GM23338 (cell line): Measurements from ENCODE around the gene LILRB5. TPM values are rescaled to one million over a fixed set of nuclear protein-coding genes. Genes with fewer than 3 reads are reported as not detected.

Source experiments
- ATAC-seq: fragments of 200-7000 bp; cut with Tn5 transposase; 3 replicates; pipeline ENCODE4 v1.9.1; 2020
- DNase-seq: peaks from one replicate; pipeline ENCODE4 v3.0.0-alpha.2; 2015; ENCODE audit warnings: low spot score
- H2AFZ ChIP-seq: fragments of 200-600 bp; sonication (generic); 2 replicates; pipeline ENCODE4 v1.8.0; 2016; ENCODE audit warnings: antibody characterized with exemption, mild to moderate bottlenecking, moderate library complexity
- H3F3A ChIP-seq: fragments of 200-600 bp; sonication (generic); replicated peaks from 2 replicates; pipeline ENCODE4 v1.8.0; 2017; ENCODE audit warnings: antibody characterized with exemption, mixed run types, low read depth
- H3K27ac ChIP-seq: fragments of 200-600 bp; sonication (generic); 2 replicates; pipeline ENCODE4 v1.6.1; 2016; ENCODE audit warnings: low read depth
- H3K27me3 ChIP-seq: fragments of 200-600 bp; sonication (generic); 2 replicates; pipeline ENCODE4 v1.8.0; 2016; ENCODE audit warnings: mild to moderate bottlenecking, mixed run types, moderate library complexity; ENCODE audit not compliant: insufficient read depth
- H3K36me3 ChIP-seq: fragments of 200-600 bp; sonication (generic); 2 replicates; pipeline ENCODE4 v1.8.0; 2016; ENCODE audit warnings: mild to moderate bottlenecking; ENCODE audit not compliant: insufficient read depth
- H3K4me1 ChIP-seq: fragments of 200-600 bp; sonication (generic); 2 replicates; pipeline ENCODE4 v1.8.0; 2016; ENCODE audit warnings: mild to moderate bottlenecking, moderate library complexity; ENCODE audit not compliant: insufficient read depth
- H3K4me2 ChIP-seq: fragments of 200-600 bp; sonication (generic); 2 replicates; pipeline ENCODE4 v1.7.1; 2017; ENCODE audit warnings: mixed run types
- H3K4me3 ChIP-seq: fragments of 200-600 bp; sonication (generic); 2 replicates; pipeline ENCODE4 v1.6.1; 2016; ENCODE audit warnings: mixed run types
- H3K79me2 ChIP-seq: fragments of 200-600 bp; sonication (generic); replicated peaks from 2 replicates; pipeline ENCODE4 v1.8.0; 2017; ENCODE audit warnings: mild to moderate bottlenecking; ENCODE audit not compliant: insufficient read depth
- H3K9me2 ChIP-seq: fragments of 200-600 bp; sonication (generic); 2 replicates; pipeline ENCODE4 v1.8.0; 2017; ENCODE audit not compliant: insufficient read depth
- H4K20me1 ChIP-seq: fragments of 200-600 bp; sonication (generic); replicated peaks from 2 replicates; pipeline ENCODE4 v1.8.0; 2017; ENCODE audit warnings: mild to moderate bottlenecking; ENCODE audit not compliant: insufficient read depth
- H3K27ac Mint-ChIP-seq: 2 replicates; pipeline ENCODE4 v1.8.0; 2020; ENCODE audit warnings: inconsistent platforms, mild to moderate bottlenecking, moderate library complexity, mixed read lengths
- H3K27me3 Mint-ChIP-seq: 3 replicates; pipeline ENCODE4 v1.8.0; 2022; ENCODE audit warnings: low read depth, mild to moderate bottlenecking, moderate library complexity, mixed read lengths, inconsistent platforms; ENCODE audit not compliant: insufficient read depth, poor library complexity
- H3K36me3 Mint-ChIP-seq: 3 replicates; pipeline ENCODE4 v1.8.0; 2021; ENCODE audit warnings: low read depth, mild to moderate bottlenecking, inconsistent platforms, moderate library complexity, mixed read lengths
- H3K4me1 Mint-ChIP-seq: 3 replicates; pipeline ENCODE4 v1.8.0; 2020; ENCODE audit warnings: mild to moderate bottlenecking, inconsistent platforms, mixed read lengths
- H3K4me3 Mint-ChIP-seq: 3 replicates; pipeline ENCODE4 v1.8.0; 2021; ENCODE audit warnings: moderate library complexity, mild to moderate bottlenecking, inconsistent platforms, mixed read lengths
- H3K9me3 Mint-ChIP-seq: 3 replicates; pipeline ENCODE4 v1.8.0; 2020; ENCODE audit warnings: moderate library complexity, mild to moderate bottlenecking, inconsistent platforms, mixed read lengths
- CREB1 ChIP-seq: fragments of 250-450 bp; sonication (Bioruptor Pico); IDR thresholded peaks from 2 replicates; pipeline ENCODE4 v1.5.0; 2020; ENCODE audit warnings: low read depth, mild to moderate bottlenecking, moderate library complexity
- EZH2 ChIP-seq: fragments of 200-600 bp; sonication (generic); IDR thresholded peaks from one replicate; pipeline ENCODE4 v1.8.0; 2017; ENCODE audit warnings: antibody characterized with exemption, mild to moderate bottlenecking, low read depth; ENCODE audit not compliant: unreplicated experiment
- JUNB ChIP-seq: IDR thresholded peaks from one replicate; pipeline ENCODE4 v1.6.1; 2016; ENCODE audit warnings: antibody characterized with exemption; ENCODE audit not compliant: unreplicated experiment
- ZNF114 ChIP-seq: fragments of 250-450 bp; sonication (Bioruptor Pico); IDR thresholded peaks from 2 replicates; pipeline ENCODE4 v1.5.0; 2020; ENCODE audit warnings: mild to moderate bottlenecking, moderate library complexity
- ZNF331 ChIP-seq: fragments of 250-450 bp; sonication (Bioruptor Pico); IDR thresholded peaks from 2 replicates; pipeline ENCODE4 v1.5.0; 2020; ENCODE audit warnings: low read depth, mild to moderate bottlenecking, moderate library complexity
- polyA plus RNA-seq: library from polyadenylated mRNA; unstranded; fragments of >200 nt; fragmentation: Nextera tagmentation; extraction: Ambion mirVana; gene quantifications from 2 replicates; pipeline ENCODE4 v1.2.1, GENCODE V29; 2016
- total RNA-seq: library from RNA; depleted of rRNA; stranded (reverse); fragments of >200 nt; shearing (Covaris generic); gene quantifications from 2 replicates; pipeline ENCODE4 v1.2.3, GENCODE V29; 2014
- TF ChIP-seq, protein P1 (sequence below): IDR thresholded peaks from one replicate; pipeline ENCODE4 v1.6.1; 2018; ENCODE audit warnings: antibody characterized with exemption; ENCODE audit not compliant: unreplicated experiment
- TF ChIP-seq, protein P2 (sequence below), 2 experiments: fragments of 200-600 bp in 1 of 2; sonication (generic) in 1 of 2; conservative IDR thresholded peaks; 2 replicates each; pipeline versions ENCODE4 v1.5.1 to v1.6.1; 2016 to 2017; ENCODE audit warnings: antibody characterized with exemption in 2 of 2, low read depth in 2 of 2, mild to moderate bottlenecking in 2 of 2, moderate library complexity in 1 of 2
- TF ChIP-seq, protein P3 (sequence below): fragments of 250-450 bp; sonication (Bioruptor Pico); IDR thresholded peaks from 2 replicates; pipeline ENCODE4 v1.5.0; 2020; ENCODE audit warnings: mild to moderate bottlenecking, moderate library complexity

The LILRB5 gene
- total and polyA plus RNA-seq, 2 experiments from 2014 or later: not detected

DNA sequence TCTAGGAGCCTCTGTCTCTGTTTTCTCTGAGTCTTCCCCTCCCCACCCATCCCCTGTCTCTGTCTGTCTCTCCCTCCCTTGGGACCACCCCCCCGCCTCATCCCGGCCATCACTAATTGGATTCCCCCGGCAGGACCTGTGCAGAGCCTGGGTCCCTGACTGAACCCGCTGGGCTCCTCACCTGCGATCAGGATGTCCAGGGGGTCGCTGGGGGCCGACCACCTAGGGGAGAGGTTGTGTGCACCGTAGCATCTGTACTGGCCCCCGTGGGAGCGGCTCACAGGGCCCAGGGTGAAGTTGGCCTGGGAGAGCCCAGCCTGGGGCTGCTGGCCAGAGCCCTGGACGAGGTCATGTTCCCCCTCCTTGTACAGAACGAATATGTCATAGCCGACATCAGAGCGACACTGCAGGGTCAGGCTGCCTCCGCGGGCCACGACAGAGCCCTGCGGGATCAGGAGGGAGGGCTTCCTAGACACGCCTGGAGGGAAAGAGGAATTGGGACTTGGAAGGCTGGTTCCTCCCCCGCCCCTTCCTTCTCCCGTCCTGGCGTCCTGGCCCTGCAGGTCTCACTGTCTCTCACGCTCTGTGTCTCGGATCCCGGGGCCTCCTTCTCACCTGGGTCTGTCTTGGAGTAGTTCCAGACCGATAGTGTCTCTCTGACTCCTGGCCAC, 1.8 kb downstream of the LILRB5 start:
- Mint-ChIP-seq H3K36me3 (no peaks in the 10 kb centered on the region), H3K27ac (no peak overlapping the region), H3K4me1 (peaks cover 4% of the 10 kb centered on the region; the same call in 1 of the 3 replicates), H3K4me3 (no peak overlapping the region; the same call in 2 of the 3 replicates), H3K27me3 (peaks cover 5% of the 10 kb centered on the region), H3K9me3 (no peaks in the 10 kb centered on the region)
- ATAC-seq (no peak; the same call in 2 of the 3 replicates), DNase-seq (no peak)
- Histone ChIP-seq H3K4me1 (no peaks in the 10 kb centered on the region), H3K79me2 (no peaks in the 10 kb centered on the region), H3K27ac (no peak overlapping the region), H3F3A (no peaks in the 10 kb centered on the region), H4K20me1 (no peaks in the 10 kb centered on the region), H3K27me3 (no peaks in the 10 kb centered on the region), H3K4me3 (no peak overlapping the region), H3K4me2 (no peak overlapping the region), H3K36me3 (no peaks in the 10 kb centered on the region), H3K9me2 (no peaks in the 10 kb centered on the region), H2AFZ (0 out of 2 replicates have a peak overlapping the region, but pooled peaks have one; percentile 23)
- TF ChIP-seq, protein P1, sequence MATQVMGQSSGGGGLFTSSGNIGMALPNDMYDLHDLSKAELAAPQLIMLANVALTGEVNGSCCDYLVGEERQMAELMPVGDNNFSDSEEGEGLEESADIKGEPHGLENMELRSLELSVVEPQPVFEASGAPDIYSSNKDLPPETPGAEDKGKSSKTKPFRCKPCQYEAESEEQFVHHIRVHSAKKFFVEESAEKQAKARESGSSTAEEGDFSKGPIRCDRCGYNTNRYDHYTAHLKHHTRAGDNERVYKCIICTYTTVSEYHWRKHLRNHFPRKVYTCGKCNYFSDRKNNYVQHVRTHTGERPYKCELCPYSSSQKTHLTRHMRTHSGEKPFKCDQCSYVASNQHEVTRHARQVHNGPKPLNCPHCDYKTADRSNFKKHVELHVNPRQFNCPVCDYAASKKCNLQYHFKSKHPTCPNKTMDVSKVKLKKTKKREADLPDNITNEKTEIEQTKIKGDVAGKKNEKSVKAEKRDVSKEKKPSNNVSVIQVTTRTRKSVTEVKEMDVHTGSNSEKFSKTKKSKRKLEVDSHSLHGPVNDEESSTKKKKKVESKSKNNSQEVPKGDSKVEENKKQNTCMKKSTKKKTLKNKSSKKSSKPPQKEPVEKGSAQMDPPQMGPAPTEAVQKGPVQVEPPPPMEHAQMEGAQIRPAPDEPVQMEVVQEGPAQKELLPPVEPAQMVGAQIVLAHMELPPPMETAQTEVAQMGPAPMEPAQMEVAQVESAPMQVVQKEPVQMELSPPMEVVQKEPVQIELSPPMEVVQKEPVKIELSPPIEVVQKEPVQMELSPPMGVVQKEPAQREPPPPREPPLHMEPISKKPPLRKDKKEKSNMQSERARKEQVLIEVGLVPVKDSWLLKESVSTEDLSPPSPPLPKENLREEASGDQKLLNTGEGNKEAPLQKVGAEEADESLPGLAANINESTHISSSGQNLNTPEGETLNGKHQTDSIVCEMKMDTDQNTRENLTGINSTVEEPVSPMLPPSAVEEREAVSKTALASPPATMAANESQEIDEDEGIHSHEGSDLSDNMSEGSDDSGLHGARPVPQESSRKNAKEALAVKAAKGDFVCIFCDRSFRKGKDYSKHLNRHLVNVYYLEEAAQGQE: no peak
- TF ChIP-seq, protein P2, sequence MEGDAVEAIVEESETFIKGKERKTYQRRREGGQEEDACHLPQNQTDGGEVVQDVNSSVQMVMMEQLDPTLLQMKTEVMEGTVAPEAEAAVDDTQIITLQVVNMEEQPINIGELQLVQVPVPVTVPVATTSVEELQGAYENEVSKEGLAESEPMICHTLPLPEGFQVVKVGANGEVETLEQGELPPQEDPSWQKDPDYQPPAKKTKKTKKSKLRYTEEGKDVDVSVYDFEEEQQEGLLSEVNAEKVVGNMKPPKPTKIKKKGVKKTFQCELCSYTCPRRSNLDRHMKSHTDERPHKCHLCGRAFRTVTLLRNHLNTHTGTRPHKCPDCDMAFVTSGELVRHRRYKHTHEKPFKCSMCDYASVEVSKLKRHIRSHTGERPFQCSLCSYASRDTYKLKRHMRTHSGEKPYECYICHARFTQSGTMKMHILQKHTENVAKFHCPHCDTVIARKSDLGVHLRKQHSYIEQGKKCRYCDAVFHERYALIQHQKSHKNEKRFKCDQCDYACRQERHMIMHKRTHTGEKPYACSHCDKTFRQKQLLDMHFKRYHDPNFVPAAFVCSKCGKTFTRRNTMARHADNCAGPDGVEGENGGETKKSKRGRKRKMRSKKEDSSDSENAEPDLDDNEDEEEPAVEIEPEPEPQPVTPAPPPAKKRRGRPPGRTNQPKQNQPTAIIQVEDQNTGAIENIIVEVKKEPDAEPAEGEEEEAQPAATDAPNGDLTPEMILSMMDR (conservative IDR thresholded peaks at IDR 0.05; ENCODE audit: low read depth in 2 of 2): no peak
- TF ChIP-seq ZNF331 (CRISPR knock-in tag): no peak
- TF ChIP-seq EZH2: no peak

DNA sequence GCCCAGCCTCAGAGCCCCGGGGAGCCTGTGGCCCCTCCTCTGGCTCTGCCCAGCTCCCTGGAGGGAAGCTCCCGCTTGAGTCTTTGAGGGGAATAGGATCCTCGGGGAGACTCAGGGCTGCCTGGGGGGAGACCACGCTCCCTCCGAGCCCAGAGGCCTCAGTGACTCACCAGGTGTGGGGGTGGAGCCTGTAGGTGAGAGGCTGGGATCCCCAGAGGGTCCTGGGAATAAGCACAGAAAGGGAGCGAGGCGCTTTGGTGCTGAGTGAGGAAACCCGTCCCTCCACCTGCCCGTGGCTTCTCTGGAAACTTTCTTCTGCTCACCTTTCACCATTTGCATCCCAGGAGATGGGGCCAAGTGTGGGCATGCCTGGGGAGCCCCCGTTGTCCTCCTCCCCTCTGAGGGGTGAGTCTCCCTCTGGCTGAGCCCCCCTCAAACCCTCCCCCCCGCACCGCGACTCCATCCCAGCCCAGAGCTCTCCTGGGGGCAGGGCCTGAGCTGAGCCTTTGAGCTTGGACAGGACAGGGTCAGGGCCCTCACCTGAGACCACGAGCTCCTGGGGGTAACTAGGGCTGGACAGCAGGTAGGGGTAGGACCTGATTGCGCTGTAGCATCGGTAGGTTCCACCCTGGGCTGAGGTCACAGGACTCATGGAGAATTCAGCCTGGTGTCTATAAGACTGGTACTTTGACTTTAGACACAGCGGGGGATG, 2.7 kb downstream of the LILRB5 start:
- H2AFZ ChIP-seq: 0 out of 2 replicates have a peak overlapping the region, but pooled peaks have one; percentile 28
- Mint-ChIP-seq H3K4me1 (peaks cover 4% of the 10 kb centered on the region; the same call in 1 of the 3 replicates), H3K4me3 (no peak overlapping the region), H3K27me3 (peaks cover 5% of the 10 kb centered on the region), H3K27ac (no peak overlapping the region), H3K36me3 (no peaks in the 10 kb centered on the region), H3K9me3 (no peaks in the 10 kb centered on the region)
- H3K4me2 ChIP-seq: no peak overlapping the region
- H3K79me2 ChIP-seq: no peaks in the 10 kb centered on the region
- no peaks in the 10 kb centered on the region for H3K4me1 ChIP-seq
- no peaks in the 10 kb centered on the region for H3F3A ChIP-seq
- DNase-seq (peak; percentile 32), ATAC-seq (peak; percentile 77)
- H3K36me3 ChIP-seq: no peaks in the 10 kb centered on the region
- no peaks in the 10 kb centered on the region for H3K27me3 ChIP-seq
- H4K20me1 ChIP-seq: no peaks in the 10 kb centered on the region
- H3K9me2 ChIP-seq: no peaks in the 10 kb centered on the region
- H3K27ac ChIP-seq: no peak overlapping the region
- H3K4me3 ChIP-seq: no peak overlapping the region
- TF ChIP-seq CREB1 (CRISPR knock-in tag): no peak
- no peak for TF ChIP-seq ZNF114 (CRISPR knock-in tag)
- no peak for TF ChIP-seq EZH2
- TF ChIP-seq JUNB: no peak
- TF ChIP-seq, protein P3, sequence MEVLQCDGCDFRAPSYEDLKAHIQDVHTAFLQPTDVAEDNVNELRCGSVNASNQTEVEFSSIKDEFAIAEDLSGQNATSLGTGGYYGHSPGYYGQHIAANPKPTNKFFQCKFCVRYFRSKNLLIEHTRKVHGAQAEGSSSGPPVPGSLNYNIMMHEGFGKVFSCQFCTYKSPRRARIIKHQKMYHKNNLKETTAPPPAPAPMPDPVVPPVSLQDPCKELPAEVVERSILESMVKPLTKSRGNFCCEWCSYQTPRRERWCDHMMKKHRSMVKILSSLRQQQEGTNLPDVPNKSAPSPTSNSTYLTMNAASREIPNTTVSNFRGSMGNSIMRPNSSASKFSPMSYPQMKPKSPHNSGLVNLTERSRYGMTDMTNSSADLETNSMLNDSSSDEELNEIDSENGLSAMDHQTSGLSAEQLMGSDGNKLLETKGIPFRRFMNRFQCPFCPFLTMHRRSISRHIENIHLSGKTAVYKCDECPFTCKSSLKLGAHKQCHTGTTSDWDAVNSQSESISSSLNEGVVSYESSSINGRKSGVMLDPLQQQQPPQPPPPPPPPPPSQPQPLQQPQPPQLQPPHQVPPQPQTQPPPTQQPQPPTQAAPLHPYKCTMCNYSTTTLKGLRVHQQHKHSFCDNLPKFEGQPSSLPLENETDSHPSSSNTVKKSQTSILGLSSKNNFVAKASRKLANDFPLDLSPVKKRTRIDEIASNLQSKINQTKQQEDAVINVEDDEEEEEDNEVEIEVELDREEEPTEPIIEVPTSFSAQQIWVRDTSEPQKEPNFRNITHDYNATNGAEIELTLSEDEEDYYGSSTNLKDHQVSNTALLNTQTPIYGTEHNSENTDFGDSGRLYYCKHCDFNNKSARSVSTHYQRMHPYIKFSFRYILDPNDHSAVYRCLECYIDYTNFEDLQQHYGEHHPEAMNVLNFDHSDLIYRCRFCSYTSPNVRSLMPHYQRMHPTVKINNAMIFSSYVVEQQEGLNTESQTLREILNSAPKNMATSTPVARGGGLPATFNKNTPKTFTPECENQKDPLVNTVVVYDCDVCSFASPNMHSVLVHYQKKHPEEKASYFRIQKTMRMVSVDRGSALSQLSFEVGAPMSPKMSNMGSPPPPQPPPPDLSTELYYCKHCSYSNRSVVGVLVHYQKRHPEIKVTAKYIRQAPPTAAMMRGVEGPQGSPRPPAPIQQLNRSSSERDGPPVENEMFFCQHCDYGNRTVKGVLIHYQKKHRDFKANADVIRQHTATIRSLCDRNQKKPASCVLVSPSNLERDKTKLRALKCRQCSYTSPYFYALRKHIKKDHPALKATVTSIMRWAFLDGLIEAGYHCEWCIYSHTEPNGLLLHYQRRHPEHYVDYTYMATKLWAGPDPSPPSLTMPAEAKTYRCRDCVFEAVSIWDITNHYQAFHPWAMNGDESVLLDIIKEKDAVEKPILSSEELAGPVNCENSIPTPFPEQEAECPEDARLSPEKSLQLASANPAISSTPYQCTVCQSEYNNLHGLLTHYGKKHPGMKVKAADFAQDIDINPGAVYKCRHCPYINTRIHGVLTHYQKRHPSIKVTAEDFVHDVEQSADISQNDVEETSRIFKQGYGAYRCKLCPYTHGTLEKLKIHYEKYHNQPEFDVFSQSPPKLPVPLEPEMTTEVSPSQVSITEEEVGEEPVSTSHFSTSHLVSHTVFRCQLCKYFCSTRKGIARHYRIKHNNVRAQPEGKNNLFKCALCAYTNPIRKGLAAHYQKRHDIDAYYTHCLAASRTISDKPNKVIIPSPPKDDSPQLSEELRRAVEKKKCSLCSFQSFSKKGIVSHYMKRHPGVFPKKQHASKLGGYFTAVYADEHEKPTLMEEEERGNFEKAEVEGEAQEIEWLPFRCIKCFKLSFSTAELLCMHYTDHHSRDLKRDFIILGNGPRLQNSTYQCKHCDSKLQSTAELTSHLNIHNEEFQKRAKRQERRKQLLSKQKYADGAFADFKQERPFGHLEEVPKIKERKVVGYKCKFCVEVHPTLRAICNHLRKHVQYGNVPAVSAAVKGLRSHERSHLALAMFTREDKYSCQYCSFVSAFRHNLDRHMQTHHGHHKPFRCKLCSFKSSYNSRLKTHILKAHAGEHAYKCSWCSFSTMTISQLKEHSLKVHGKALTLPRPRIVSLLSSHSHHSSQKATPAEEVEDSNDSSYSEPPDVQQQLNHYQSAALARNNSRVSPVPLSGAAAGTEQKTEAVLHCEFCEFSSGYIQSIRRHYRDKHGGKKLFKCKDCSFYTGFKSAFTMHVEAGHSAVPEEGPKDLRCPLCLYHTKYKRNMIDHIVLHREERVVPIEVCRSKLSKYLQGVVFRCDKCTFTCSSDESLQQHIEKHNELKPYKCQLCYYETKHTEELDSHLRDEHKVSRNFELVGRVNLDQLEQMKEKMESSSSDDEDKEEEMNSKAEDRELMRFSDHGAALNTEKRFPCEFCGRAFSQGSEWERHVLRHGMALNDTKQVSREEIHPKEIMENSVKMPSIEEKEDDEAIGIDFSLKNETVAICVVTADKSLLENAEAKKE (CRISPR knock-in tag): no peak
